DOHH2 (cell line): Measurements from ENCODE around the gene PGAM1.

Source experiments
- CTCF ChIP-seq: fragments of 200-600 bp; sonication (generic); IDR thresholded peaks from one replicate; pipeline ENCODE4 v1.5.1; 2014; ENCODE audit warnings: antibody characterized with exemption, mild to moderate bottlenecking, low read depth, low read length; ENCODE audit not compliant: poor library complexity, severe bottlenecking
- EZH2phosphoT487 ChIP-seq: fragments of 200-600 bp; sonication (generic); IDR thresholded peaks from 2 replicates; pipeline ENCODE4 v1.6.1; 2017; ENCODE audit warnings: borderline replicate concordance, mild to moderate bottlenecking, antibody characterized with exemption, low read length, moderate library complexity, mixed read lengths

- TF ChIP-seq CTCF, result no peak
- no peak for TF ChIP-seq EZH2phosphoT487
Observed at GRCh38 chr10:97435211-97435610, 9.2 kb downstream of the PGAM1 start.
